Sigmoid colon (tissue), 7 donors: ENCODE results near the gene ZNF490. TPM values are rescaled to one million over a fixed set of nuclear protein-coding genes. Genes with fewer than 3 reads are reported as not detected.

ENCODE experiments used
- DNase-seq: peaks from one replicate; pipeline ENCODE4 v3.0.0-alpha.2; 2019
- H3K27ac ChIP-seq, 4 donors: fragments of 200-600 bp; sonication (generic); one replicate each; pipeline ENCODE4 v1.5.1; 2016 to 2019; ENCODE audit warnings: mild to moderate bottlenecking in 1 of 4
- H3K27me3 ChIP-seq, 3 donors: fragments of 200-600 bp; sonication (generic); one replicate each; pipeline ENCODE4 v1.5.1; 2019; ENCODE audit warnings: mild to moderate bottlenecking in 1 of 3
- H3K36me3 ChIP-seq, 4 donors: fragments of 200-600 bp; sonication (generic); one replicate each; pipeline ENCODE4 v1.5.1; 2016 to 2019
- H3K4me1 ChIP-seq, 4 donors: fragments of 200-600 bp; sonication (generic); one replicate each; pipeline ENCODE4 v1.5.1; 2017 to 2019
- H3K4me3 ChIP-seq, 4 donors: fragments of 200-600 bp; sonication (generic); one replicate each; pipeline ENCODE4 v1.5.1; 2017 to 2019; ENCODE audit warnings: mild to moderate bottlenecking in 2 of 4, moderate library complexity in 1 of 4
- H3K9me3 ChIP-seq, 4 donors: fragments of 200-600 bp in 3 of 4; sonication (generic) in 3 of 4; one replicate each; pipeline versions ENCODE4 v1.5.1 to v1.6.1; 2013 to 2019
- CTCF ChIP-seq, 4 experiments: fragments of 450-650 bp in 3 of 4; fragments of 200-600 bp in 1 of 4; IDR thresholded peaks; one replicate each; pipeline ENCODE4 v1.5.1; 2016 to 2019; ENCODE audit warnings: antibody characterized with exemption in 4 of 4, mild to moderate bottlenecking in 3 of 4, moderate library complexity in 2 of 4
- EP300 ChIP-seq, 4 donors: sonication (generic); formaldehyde crosslinking; IDR thresholded peaks; one replicate each; pipeline ENCODE4 v1.6.1; 2017; ENCODE audit warnings: antibody characterized with exemption in 4 of 4
- POLR2A ChIP-seq, 2 donors: fragments of 450-650 bp; IDR thresholded peaks; one replicate each; pipeline ENCODE4 v1.6.1; 2016; ENCODE audit warnings: antibody characterized with exemption in 2 of 2, mild to moderate bottlenecking in 2 of 2, moderate library complexity in 2 of 2
- POLR2AphosphoS5 ChIP-seq, 4 donors: sonication (generic); formaldehyde crosslinking; IDR thresholded peaks; one replicate each; pipeline ENCODE4 v1.6.1; 2017; ENCODE audit warnings: antibody characterized with exemption in 4 of 4
- WGBS, 2 donors: extraction: QIAGEN DNeasy Blood & Tissue Kit; methylation state at CpG; one replicate each; pipeline ENCODE4 v1.1.7; 2013; 5-methylcytosine and 5-hydroxymethylcytosine counted together
- intact Hi-C: fragments of 100-400 bp; cut with DNase I; formaldehyde crosslinking; loops from one replicate; pipeline ENCODE4 v1.15.1; 2023
- polyA plus RNA-seq, 3 donors: library from polyadenylated mRNA; stranded (reverse); fragments of 200-250 nt; gene quantifications; one replicate each; pipeline ENCODE4 v1.2.3, GENCODE V29; 2013
- total RNA-seq, 4 donors: library from RNA; depleted of rRNA; stranded (reverse); fragments of >200 nt; gene quantifications; one replicate each; pipeline ENCODE4 v1.1.0, GENCODE V29; 2016
- donor health status: healthy with polysubstance abuse.
- donor health status: Bipolar disorder and iron deficiency.
- donor health status: healthy.

The ZNF490 gene
- total and polyA plus RNA-seq, 7 donors = 1.6 to 7.8 (median 4.3) TPM; not detected in 1

- Histone ChIP-seq H3K4me1 (no peaks in the 10 kb centered on the region), H3K27me3 (no peaks in the 10 kb centered on the region), H3K27ac (no peak overlapping the region), H3K36me3 (peaks cover 0 to 32% (median 0%) of the 10 kb centered on the region in 4 donors), H3K9me3 (no peaks in the 10 kb centered on the region), H3K4me3 (no peak overlapping the region)
- intact Hi-C loops = no loop called here
- DNase-seq = no peak
- WGBS, 2 donors = 85 to 95% methylated on average over 38 of the region's 38 CpGs
- TF ChIP-seq EP300 (IDR thresholded peaks at IDR 0.05) (no peak), CTCF (IDR thresholded peaks at IDR 0.05) (no peak), POLR2A (IDR thresholded peaks at IDR 0.05) (no peak), POLR2AphosphoS5 (IDR thresholded peaks at IDR 0.05) (no peak)
Measured at GRCh38 chr19:12596927-12597548, 13.6 kb downstream of the ZNF490 start.

- TF ChIP-seq EP300 (IDR thresholded peaks at IDR 0.05) (no peak), POLR2AphosphoS5 (IDR thresholded peaks at IDR 0.05) (no peak), CTCF (IDR thresholded peaks at IDR 0.05) (no peak), POLR2A (IDR thresholded peaks at IDR 0.05) (no peak)
- H3K36me3 ChIP-seq = peaks cover 0 to 32% (median 0%) of the 10 kb centered on the region in 4 donors
- H3K4me1 ChIP-seq = no peaks in the 10 kb centered on the region
- no peaks in the 10 kb centered on the region for H3K9me3 ChIP-seq
- intact Hi-C loops = no loop called here
- no peak for DNase-seq
- H3K27ac ChIP-seq = no peak overlapping the region
- WGBS, 2 donors = 94 to 96% methylated on average over 11 of the region's 11 CpGs
- no peaks in the 10 kb centered on the region for H3K27me3 ChIP-seq
- H3K4me3 ChIP-seq = no peak overlapping the region
Measured at GRCh38 chr19:12596485-12596884, 14.1 kb downstream of the ZNF490 start.

- Histone ChIP-seq H3K4me1 (peaks cover 0 to 6% (median 0%) of the 10 kb centered on the region in 4 donors), H3K9me3 (peaks cover 0 to 16% (median 6%) of the 10 kb centered on the region in 4 donors), H3K27me3 (no peaks in the 10 kb centered on the region), H3K4me3 (no peak overlapping the region), H3K27ac (peak overlapping the region in 1 of 4 donors; percentile 70), H3K36me3 (peaks cover 8 to 44% (median 19%) of the 10 kb centered on the region in 4 donors)
- no peak for DNase-seq
- TF ChIP-seq EP300 (IDR thresholded peaks at IDR 0.05) (no peak), POLR2A (IDR thresholded peaks at IDR 0.05) (no peak), CTCF (IDR thresholded peaks at IDR 0.05) (no peak), POLR2AphosphoS5 (IDR thresholded peaks at IDR 0.05) (no peak)
- WGBS, 2 donors = 91 to 97% methylated on average over 9 of the region's 9 CpGs
- intact Hi-C loops = no loop called here
Measured at GRCh38 chr19:12581100-12581499, 29.5 kb downstream of the ZNF490 start.

- peak overlapping the region in 1 of 4 donors; percentile 70 for H3K27ac ChIP-seq
- no peak for TF ChIP-seq POLR2AphosphoS5 (IDR thresholded peaks at IDR 0.05)
- no peak for TF ChIP-seq EP300 (IDR thresholded peaks at IDR 0.05)
- TF ChIP-seq POLR2A (IDR thresholded peaks at IDR 0.05) = no peak
- TF ChIP-seq CTCF (IDR thresholded peaks at IDR 0.05) = no peak
- WGBS, 2 donors = 92 to 96% methylated on average over 11 of the region's 11 CpGs
- peaks cover 8 to 44% (median 19%) of the 10 kb centered on the region in 4 donors for H3K36me3 ChIP-seq
- H3K4me1 ChIP-seq = peaks cover 0 to 6% (median 0%) of the 10 kb centered on the region in 4 donors
- H3K27me3 ChIP-seq = no peaks in the 10 kb centered on the region
- no peak for DNase-seq
- peaks cover 0 to 16% (median 6%) of the 10 kb centered on the region in 4 donors for H3K9me3 ChIP-seq
- intact Hi-C loops = no loop called here
- no peak overlapping the region for H3K4me3 ChIP-seq
Measured at GRCh38 chr19:12580180-12580694, 30.4 kb downstream of the ZNF490 start.
